Natural killer cell (primary cell): ENCODE data around the gene MMP20. TPM values are rescaled to one million over a fixed set of nuclear protein-coding genes. Genes with fewer than 3 reads are reported as not detected.
A peak's percentile ranks its signal among the peaks of the same experiment; 100 is the strongest.

Source experiments
- ATAC-seq, 3 donors: fragments of 150-1000 bp in 2 of 3; fragments of 200-7000 bp in 1 of 3; cut with Tn5 transposase; 1 replicate in 1 of 3; 2 replicates in 2 of 3; pipeline ENCODE4 v1.10.0; 2021; ENCODE audit warnings: mild to moderate bottlenecking in 2 of 3, moderate library complexity in 2 of 3
- DNase-seq, 2 donors: peaks; one replicate each; pipeline versions ENCODE4 v3.0.0 to v3.0.0-alpha.2; 2013 to 2021; ENCODE audit warnings: mixed read lengths in 1 of 2
- H3K27ac ChIP-seq: one replicate; pipeline ENCODE4 v1.5.1; 2013; ENCODE audit warnings: mild to moderate bottlenecking, low read length
- H3K27me3 ChIP-seq: one replicate; pipeline ENCODE4 v1.6.1; 2013; ENCODE audit warnings: low read length; ENCODE audit not compliant: control insufficient read depth, insufficient read depth
- H3K36me3 ChIP-seq: one replicate; pipeline ENCODE4 v1.6.1; 2013; ENCODE audit warnings: low read length; ENCODE audit not compliant: control insufficient read depth, insufficient read depth
- H3K4me1 ChIP-seq: one replicate; pipeline ENCODE4 v1.6.1; 2013; ENCODE audit warnings: low read length; ENCODE audit not compliant: control insufficient read depth, insufficient read depth
- H3K4me3 ChIP-seq: one replicate; pipeline ENCODE4 v1.5.1; 2013; ENCODE audit warnings: low read length
- H3K9me3 ChIP-seq: one replicate; pipeline ENCODE4 v1.6.1; 2013; ENCODE audit warnings: low read length; ENCODE audit not compliant: control insufficient read depth, insufficient read depth
- H3K27ac Mint-ChIP-seq, 2 donors: one replicate each; pipeline ENCODE4 v1.8.0; 2022; ENCODE audit warnings: mild to moderate bottlenecking in 2 of 2, mixed read lengths in 2 of 2, moderate library complexity in 1 of 2
- H3K27me3 Mint-ChIP-seq, 2 donors: one replicate each; pipeline ENCODE4 v1.8.0; 2022; ENCODE audit warnings: low read depth in 2 of 2, mixed read lengths in 2 of 2
- H3K36me3 Mint-ChIP-seq: one replicate; pipeline ENCODE4 v1.8.0; 2022; ENCODE audit warnings: mixed read lengths
- H3K4me1 Mint-ChIP-seq, 2 donors: one replicate each; pipeline ENCODE4 v1.8.0; 2022; ENCODE audit warnings: mixed read lengths in 2 of 2
- H3K4me3 Mint-ChIP-seq: one replicate; pipeline ENCODE4 v1.8.0; 2022; ENCODE audit warnings: mild to moderate bottlenecking, moderate library complexity, mixed read lengths
- H3K9me3 Mint-ChIP-seq, 2 donors: one replicate each; pipeline ENCODE4 v1.8.0; 2022; ENCODE audit warnings: mixed read lengths in 2 of 2
- CTCF ChIP-seq: fragments of 200-600 bp; IDR thresholded peaks from one replicate; pipeline ENCODE4 v1.8.0; 2022; ENCODE audit warnings: antibody characterized with exemption
- WGBS: methylation state at CpG from one replicate; pipeline ENCODE4 v1.1.7; 2013; ENCODE audit warnings: missing lambda C conversion rate; ENCODE audit not compliant: insufficient coverage; 5-methylcytosine and 5-hydroxymethylcytosine counted together
- intact Hi-C: fragments of 100-400 bp; cut with micrococcal nuclease; formaldehyde crosslinking; loops from one replicate; pipeline ENCODE4 v1.14.2; 2022
- total RNA-seq, 4 donors: library from RNA; stranded (reverse); fragments of 120-200 nt in 1 of 4; gene quantifications; one replicate each; pipeline versions ENCODE4 v1.2.3 to v1.2.4, GENCODE V29; 2013 to 2022

Gene MMP20
- total RNA-seq, 3 donors from 2014 or later (not counting 1 experiment from before 2014, with no cell fraction given): not detected

DNA sequence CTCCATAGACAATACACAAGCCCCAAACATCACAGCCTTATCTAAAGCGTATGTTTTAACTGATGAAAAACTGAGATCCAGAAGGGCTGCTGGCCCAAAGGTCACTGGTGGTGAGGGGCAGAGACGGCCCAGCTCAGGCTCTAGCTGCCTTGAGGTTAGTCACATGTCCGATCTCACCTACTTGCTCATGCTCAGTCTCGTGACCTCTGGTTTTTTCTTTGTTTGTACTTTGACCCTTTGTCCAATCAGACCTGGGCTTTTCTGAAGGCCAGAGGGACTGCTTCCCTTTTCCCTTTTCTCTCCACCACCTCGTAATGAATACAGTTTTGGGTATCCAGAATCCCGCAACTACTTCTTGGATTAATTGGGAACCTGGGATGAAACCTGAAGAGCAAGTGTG lies 28.6 kb downstream of the MMP20 start:
- Mint-ChIP-seq H3K27ac (no peak overlapping the region), H3K4me3 (no peak overlapping the region), H3K9me3 (no peaks in the 10 kb centered on the region), H3K4me1 (no peaks in the 10 kb centered on the region), H3K36me3 (no peaks in the 10 kb centered on the region), H3K27me3 (peaks cover 3 to 5% of the 10 kb centered on the region in 2 donors)
- H3K27me3 ChIP-seq: no peaks in the 10 kb centered on the region
- ATAC-seq (no peak), DNase-seq (no peak)
- no peaks in the 10 kb centered on the region for H3K4me1 ChIP-seq
- no peaks in the 10 kb centered on the region for H3K36me3 ChIP-seq
- intact Hi-C loops: no loop called here
- H3K4me3 ChIP-seq: no peak overlapping the region
- no peaks in the 10 kb centered on the region for H3K9me3 ChIP-seq
- 92% methylated on average over 6 of the region's 6 CpGs for WGBS
- no peak for TF ChIP-seq CTCF
- H3K27ac ChIP-seq: no peak overlapping the region

- H3K4me3 Mint-ChIP-seq: no peak overlapping the region
- no peak for ATAC-seq
- H3K9me3 Mint-ChIP-seq: no peaks in the 10 kb centered on the region
- Histone ChIP-seq H3K4me1 (no peaks in the 10 kb centered on the region), H3K27me3 (no peaks in the 10 kb centered on the region), H3K27ac (no peak overlapping the region), H3K4me3 (no peak overlapping the region), H3K36me3 (no peaks in the 10 kb centered on the region), H3K9me3 (no peaks in the 10 kb centered on the region)
- DNase-seq: peak in 1 of 2 donors; percentile 15
- H3K4me1 Mint-ChIP-seq: no peaks in the 10 kb centered on the region
- intact Hi-C loops: no loop called here
- no peaks in the 10 kb centered on the region for H3K36me3 Mint-ChIP-seq
- WGBS: 87% methylated on average over 9 of the region's 11 CpGs
- no peak for TF ChIP-seq CTCF
- no peaks in the 10 kb centered on the region for H3K27me3 Mint-ChIP-seq
- H3K27ac Mint-ChIP-seq: no peak overlapping the region
These were observed 32.2 kb downstream of the MMP20 start for GRCh38 chr11:102592634-102593581.

DNA sequence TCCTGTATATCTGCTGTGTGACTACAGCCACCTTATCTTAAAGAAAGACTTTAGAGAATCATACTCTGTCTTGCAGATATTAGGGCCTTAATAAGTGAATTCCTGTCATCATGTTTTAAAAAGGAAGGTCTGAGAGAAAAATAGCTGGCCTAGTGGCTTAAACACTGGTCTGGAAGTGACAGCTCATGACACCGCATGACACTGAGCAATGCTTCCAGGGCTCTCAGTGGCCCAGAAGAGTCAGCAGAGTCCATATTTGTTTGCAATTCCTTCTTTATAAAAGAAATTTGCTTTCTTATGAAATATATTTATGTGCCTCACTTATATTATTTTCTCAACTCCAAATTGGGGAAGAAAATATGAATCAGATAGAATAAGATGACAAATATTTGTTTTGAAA lies 33.0 kb downstream of the MMP20 start:
- Mint-ChIP-seq H3K27ac (no peak overlapping the region), H3K4me3 (no peak overlapping the region), H3K36me3 (no peaks in the 10 kb centered on the region), H3K27me3 (peaks cover 0 to 1% of the 10 kb centered on the region in 2 donors), H3K9me3 (no peaks in the 10 kb centered on the region), H3K4me1 (no peaks in the 10 kb centered on the region)
- Histone ChIP-seq H3K27me3 (no peaks in the 10 kb centered on the region), H3K4me3 (no peak overlapping the region), H3K36me3 (no peaks in the 10 kb centered on the region), H3K9me3 (no peaks in the 10 kb centered on the region), H3K27ac (no peak overlapping the region), H3K4me1 (no peaks in the 10 kb centered on the region)
- intact Hi-C loops: no loop called here
- DNase-seq (no peak), ATAC-seq (no peak)
- no peak for TF ChIP-seq CTCF
- 100% methylated on average over 1 of the region's 1 CpG for WGBS
